Right lobe of liver (tissue), 6 donors: ENCODE measurements around the gene LRRFIP2. TPM values are rescaled to one million over a fixed set of nuclear protein-coding genes. Genes with fewer than 3 reads are reported as not detected.

Experiments used
- ATAC-seq, 4 donors: fragments of 200-7000 bp; cut with Tn5 transposase; one replicate each; pipeline ENCODE4 v1.9.1; 2020; ENCODE audit warnings: mild to moderate bottlenecking in 4 of 4, moderate library complexity in 4 of 4
- DNase-seq, 3 donors: peaks; one replicate each; pipeline ENCODE4 v3.0.0-alpha.2; 2020
- H3K27ac ChIP-seq, 3 donors: fragments of 200-600 bp; one replicate each; pipeline ENCODE4 v1.8.0; 2022
- H3K27me3 ChIP-seq, 2 donors: fragments of 200-600 bp; one replicate each; pipeline ENCODE4 v1.8.0; 2022
- H3K36me3 ChIP-seq, 4 donors: fragments of 200-600 bp; sonication (generic) in 1 of 4; one replicate each; pipeline versions ENCODE4 v1.5.1 to v1.8.0; 2017 to 2022; ENCODE audit warnings: control low read depth in 1 of 4
- H3K4me1 ChIP-seq, 4 donors: fragments of 200-600 bp; sonication (generic) in 1 of 4; one replicate each; pipeline versions ENCODE4 v1.5.1 to v1.8.0; 2017 to 2022; ENCODE audit warnings: control low read depth in 1 of 4
- H3K4me3 ChIP-seq, 3 donors: fragments of 200-600 bp; one replicate each; pipeline ENCODE4 v1.8.0; 2022
- H3K9me3 ChIP-seq, 4 donors: fragments of 200-600 bp; sonication (generic) in 1 of 4; one replicate each; pipeline versions ENCODE4 v1.5.1 to v1.8.0; 2017 to 2022; ENCODE audit warnings: control low read depth in 1 of 4
- CTCF ChIP-seq, 4 donors: fragments of 200-600 bp in 3 of 4; fragments of 450-650 bp in 1 of 4; IDR thresholded peaks; one replicate each; pipeline versions ENCODE4 v1.5.1 to v1.8.0; 2016 to 2022; ENCODE audit warnings: antibody characterized with exemption in 4 of 4, mild to moderate bottlenecking in 2 of 4
- POLR2A ChIP-seq: fragments of 450-650 bp; IDR thresholded peaks from one replicate; pipeline ENCODE4 v1.6.1; 2017; ENCODE audit warnings: antibody characterized with exemption, mild to moderate bottlenecking
- WGBS: methylation state at CpG from one replicate; pipeline ENCODE4 v1.1.6; 2018; ENCODE audit warnings: low coverage, low lambda C conversion rate; ENCODE audit not compliant: insufficient coverage; ENCODE audit errors: missing lambda C conversion rate; 5-methylcytosine and 5-hydroxymethylcytosine counted together
- intact Hi-C, 2 donors: fragments of 100-400 bp; cut with DNase I; formaldehyde crosslinking; loops; one replicate each; pipeline versions ENCODE4 v1.11.2 to v1.14.1; 2022
- total RNA-seq, 6 experiments: library from RNA; depleted of rRNA in 2 of 6; stranded (reverse); fragments of >200 nt in 2 of 6; fragmentation: NEBNext Ultra II Directional in 3 of 6; extraction: Animal tissue kit (Norgen Biotek cat#: 25700) in 3 of 6; gene quantifications; one replicate each; pipeline versions ENCODE4 v1.1.0 to v1.2.4, GENCODE V29; 2016 to 2023
- donor health status: DM: no; HTN: yes; CAD: no.
- donor health status: DM: no; HTN: no; CAD: no.
- donor health status: DM: no; HTN: no; CAD: no.
- donor health status: DM: no; HTN: yes; CAD: no.
- donor health status: DM: no; HTN: yes; CAD: no.

LRRFIP2 gene
- total RNA-seq, 6 experiments from 2014 or later: 32.8 to 46.1 (median 39.6) TPM

- H3K4me1 ChIP-seq: peaks cover 0 to 47% (median 3%) of the 10 kb centered on the region in 4 donors
- H3K27ac ChIP-seq: peak overlapping the region in 2 of 3 donors; percentile 39 to 44
- no peaks in the 10 kb centered on the region for H3K36me3 ChIP-seq
- no peak overlapping the region for H3K4me3 ChIP-seq
- intact Hi-C loops: no loop called here
- TF ChIP-seq POLR2A (no peak), CTCF (IDR thresholded peaks at IDR 0.05) (no peak)
- 100% methylated on average over 1 of the region's 1 CpG for WGBS
- no peaks in the 10 kb centered on the region for H3K9me3 ChIP-seq
- ATAC-seq: no peak
- H3K27me3 ChIP-seq: no peaks in the 10 kb centered on the region
- no peak for DNase-seq
Measured at GRCh38 chr3:37132334-37132733, 42.0 kb downstream of the LRRFIP2 start.

GRCh38 chr3:37131860-37132144 is 42.6 kb downstream of the LRRFIP2 start:
- TF ChIP-seq CTCF (IDR thresholded peaks at IDR 0.05): no peak
- no peak for TF ChIP-seq POLR2A
- no peak overlapping the region for H3K4me3 ChIP-seq
- ATAC-seq (no peak), DNase-seq (no peak)
- H3K27ac ChIP-seq: peak overlapping the region; percentile 39 to 44 (median 40)
- no peaks in the 10 kb centered on the region for H3K27me3 ChIP-seq
- intact Hi-C loops: no loop called here
- WGBS: 46% methylated on average over 2 of the region's 2 CpGs
- peaks cover 0 to 52% (median 5%) of the 10 kb centered on the region in 4 donors for H3K4me1 ChIP-seq
- no peaks in the 10 kb centered on the region for H3K9me3 ChIP-seq
- H3K36me3 ChIP-seq: no peaks in the 10 kb centered on the region

GRCh38 chr3:37130984-37131859 is 43.2 kb downstream of the LRRFIP2 start:
- Histone ChIP-seq H3K4me1 (peaks cover 0 to 57% (median 8%) of the 10 kb centered on the region in 4 donors), H3K4me3 (no peak overlapping the region), H3K27ac (peak overlapping the region; percentile 39 to 44 (median 40)), H3K27me3 (no peaks in the 10 kb centered on the region), H3K9me3 (no peaks in the 10 kb centered on the region), H3K36me3 (no peaks in the 10 kb centered on the region)
- DNase-seq (no peak), ATAC-seq (peak; percentile 15 to 71 (median 45))
- 60% methylated on average over 5 of the region's 5 CpGs for WGBS
- intact Hi-C loops: no loop called here
- TF ChIP-seq POLR2A (no peak), CTCF (IDR thresholded peaks at IDR 0.05) (no peak)

GRCh38 chr3:37130448-37130847 is 43.9 kb downstream of the LRRFIP2 start:
- DNase-seq (no peak), ATAC-seq (no peak)
- Histone ChIP-seq H3K36me3 (no peaks in the 10 kb centered on the region), H3K4me1 (peaks cover 0 to 65% (median 11%) of the 10 kb centered on the region in 4 donors), H3K27ac (peak overlapping the region in 1 of 3 donors; percentile 4), H3K27me3 (no peaks in the 10 kb centered on the region), H3K4me3 (no peak overlapping the region), H3K9me3 (no peaks in the 10 kb centered on the region)
- TF ChIP-seq CTCF (IDR thresholded peaks at IDR 0.05) (no peak), POLR2A (no peak)
- 91% methylated on average over 3 of the region's 3 CpGs for WGBS
- intact Hi-C loops: no loop called here
